ENCODE measurements around the gene THNSL1. TPM values are rescaled to one million over a fixed set of nuclear protein-coding genes. Genes with fewer than 3 reads are reported as not detected.
"Not testable (repeated sequence)": the region's sequence is repeated elsewhere in the genome, so short reads cannot be mapped to it uniquely, and the experiment has no call there.

Gene THNSL1
- total RNA-seq, 1 donor from 2014 or later: 10.2 TPM

DNA sequence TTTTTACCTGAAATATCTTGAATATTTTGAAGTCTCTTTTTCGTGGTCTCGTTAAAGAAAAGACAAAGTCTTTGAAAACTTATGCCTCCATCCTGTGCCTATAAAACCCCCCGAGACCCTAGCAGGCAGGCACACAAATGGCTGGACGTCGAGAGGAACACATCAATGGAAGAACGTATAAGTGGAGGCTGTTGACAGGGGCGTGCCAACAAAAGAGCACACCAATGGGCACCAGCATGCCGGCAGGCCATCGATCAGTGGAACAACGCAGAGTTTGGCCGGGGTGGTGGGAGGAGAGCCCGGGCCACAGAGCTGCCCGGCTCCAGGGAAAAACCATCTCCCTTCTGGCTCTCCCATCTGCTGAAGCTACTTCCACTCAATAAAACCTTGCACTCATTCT, 25.1 kb upstream of the THNSL1 start:
- TF ChIP-seq, protein P1, sequence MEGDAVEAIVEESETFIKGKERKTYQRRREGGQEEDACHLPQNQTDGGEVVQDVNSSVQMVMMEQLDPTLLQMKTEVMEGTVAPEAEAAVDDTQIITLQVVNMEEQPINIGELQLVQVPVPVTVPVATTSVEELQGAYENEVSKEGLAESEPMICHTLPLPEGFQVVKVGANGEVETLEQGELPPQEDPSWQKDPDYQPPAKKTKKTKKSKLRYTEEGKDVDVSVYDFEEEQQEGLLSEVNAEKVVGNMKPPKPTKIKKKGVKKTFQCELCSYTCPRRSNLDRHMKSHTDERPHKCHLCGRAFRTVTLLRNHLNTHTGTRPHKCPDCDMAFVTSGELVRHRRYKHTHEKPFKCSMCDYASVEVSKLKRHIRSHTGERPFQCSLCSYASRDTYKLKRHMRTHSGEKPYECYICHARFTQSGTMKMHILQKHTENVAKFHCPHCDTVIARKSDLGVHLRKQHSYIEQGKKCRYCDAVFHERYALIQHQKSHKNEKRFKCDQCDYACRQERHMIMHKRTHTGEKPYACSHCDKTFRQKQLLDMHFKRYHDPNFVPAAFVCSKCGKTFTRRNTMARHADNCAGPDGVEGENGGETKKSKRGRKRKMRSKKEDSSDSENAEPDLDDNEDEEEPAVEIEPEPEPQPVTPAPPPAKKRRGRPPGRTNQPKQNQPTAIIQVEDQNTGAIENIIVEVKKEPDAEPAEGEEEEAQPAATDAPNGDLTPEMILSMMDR (conservative IDR thresholded peaks at IDR 0.05): no peak
- no peaks in the 10 kb centered on the region for H3K4me1 Mint-ChIP-seq (ENCODE audit: unreplicated experiment)
- no peaks in the 10 kb centered on the region for H3K27me3 Mint-ChIP-seq
- H3K27ac Mint-ChIP-seq: no peak overlapping the region
- H3K36me3 Mint-ChIP-seq: no peaks in the 10 kb centered on the region
- H3K9me3 Mint-ChIP-seq: no peaks in the 10 kb centered on the region
- no peak for DNase-seq (ENCODE audit: extremely low spot score, unreplicated experiment)
- H3K4me3 Mint-ChIP-seq: no peak overlapping the region

DNA sequence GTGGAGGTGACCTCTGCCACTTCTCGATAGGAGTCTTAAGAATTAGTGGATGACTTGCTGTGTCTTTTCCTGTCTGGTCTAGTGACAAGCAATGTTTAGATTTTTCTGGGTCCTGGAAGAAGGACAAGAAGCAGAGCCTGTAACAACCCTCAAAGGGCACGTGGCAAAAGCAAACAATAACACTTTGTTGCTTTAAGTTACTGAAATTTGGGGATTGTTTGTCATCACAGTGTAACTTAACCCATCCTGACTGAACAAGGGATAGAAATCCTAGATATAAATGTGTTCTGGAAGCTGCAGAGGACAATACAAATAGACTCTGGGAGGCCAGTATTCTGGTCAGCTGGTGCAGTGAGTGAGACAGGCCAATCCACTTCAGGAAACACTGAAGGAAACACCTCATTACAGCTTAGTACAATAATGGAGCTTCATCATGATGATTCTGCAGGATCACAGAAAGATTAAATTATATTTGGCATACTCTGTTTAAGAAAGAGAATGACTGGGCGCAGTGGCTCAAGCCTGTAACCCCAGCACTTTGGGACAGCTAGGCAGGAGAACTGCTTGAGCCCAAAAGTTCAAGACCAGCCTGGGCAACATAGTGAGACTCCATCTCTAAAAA, 23.8 kb upstream of the THNSL1 start:
- H3K4me3 Mint-ChIP-seq: no peak overlapping the region
- H3K9me3 Mint-ChIP-seq: no peaks in the 10 kb centered on the region
- H3K27me3 Mint-ChIP-seq: no peaks in the 10 kb centered on the region
- no peaks in the 10 kb centered on the region for H3K36me3 Mint-ChIP-seq
- TF ChIP-seq, protein P1 (conservative IDR thresholded peaks at IDR 0.05): no peak
- no peak overlapping the region for H3K27ac Mint-ChIP-seq
- DNase-seq (ENCODE audit: extremely low spot score, unreplicated experiment): no peak
- no peaks in the 10 kb centered on the region for H3K4me1 Mint-ChIP-seq (ENCODE audit: unreplicated experiment)

DNA sequence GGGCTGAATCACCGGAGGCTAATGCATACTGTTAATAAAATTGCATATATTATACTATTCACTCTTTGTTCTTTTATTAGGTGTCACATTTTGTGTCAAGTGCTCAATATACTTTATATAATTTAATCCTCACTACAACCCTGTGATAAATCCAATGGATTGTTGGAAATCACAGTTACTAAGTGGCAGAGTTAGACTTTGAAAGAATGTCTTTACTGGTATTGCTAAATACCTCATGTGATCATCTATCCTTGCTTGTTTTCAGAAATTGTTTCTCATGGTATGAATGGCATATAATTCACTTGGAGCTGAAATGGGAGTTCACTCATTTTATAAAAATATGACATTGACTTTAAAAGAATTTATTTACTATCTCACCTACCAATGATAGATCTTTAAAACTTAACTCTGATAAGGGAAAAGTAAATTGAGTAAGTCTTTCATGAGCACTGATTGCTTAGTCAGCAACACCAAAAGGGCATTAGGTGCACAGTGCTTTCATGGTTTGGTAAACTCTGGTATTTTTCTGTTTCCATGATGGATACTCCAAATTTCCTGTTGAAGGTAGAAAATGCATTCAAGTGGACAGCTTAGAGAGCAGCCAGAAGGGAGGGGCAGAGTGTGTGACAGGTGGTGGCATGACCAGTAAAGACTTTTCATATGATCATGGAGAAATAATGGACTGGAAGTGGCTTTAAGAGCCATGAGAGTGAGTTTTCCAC, 23.0 kb upstream of the THNSL1 start:
- Mint-ChIP-seq H3K36me3 (no peaks in the 10 kb centered on the region), H3K4me1 (ENCODE audit: unreplicated experiment) (no peaks in the 10 kb centered on the region), H3K4me3 (no peak overlapping the region), H3K9me3 (no peaks in the 10 kb centered on the region), H3K27ac (no peak overlapping the region), H3K27me3 (no peaks in the 10 kb centered on the region)
- TF ChIP-seq, protein P1 (conservative IDR thresholded peaks at IDR 0.05): no peak
- no peak for DNase-seq (ENCODE audit: extremely low spot score, unreplicated experiment)

DNA sequence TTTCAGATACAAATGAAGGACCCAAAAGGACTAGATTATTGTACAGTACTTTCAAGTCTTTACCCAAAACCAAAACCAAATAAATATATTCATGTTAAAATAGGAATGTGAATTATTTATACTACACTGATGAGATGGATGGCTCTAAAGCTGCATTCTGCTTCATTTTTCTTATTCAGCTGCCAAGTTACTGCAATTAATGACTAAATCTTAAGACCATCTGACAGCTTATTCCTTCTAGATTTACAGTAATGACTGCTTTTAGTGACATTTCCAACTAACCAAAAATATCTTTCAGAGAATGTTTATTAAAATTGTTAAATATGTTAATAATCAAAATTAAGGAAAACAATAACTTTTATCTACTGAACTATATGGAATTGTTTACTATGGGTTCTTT, 21.3 kb upstream of the THNSL1 start:
- Mint-ChIP-seq H3K27me3 (no peaks in the 10 kb centered on the region), H3K9me3 (no peaks in the 10 kb centered on the region), H3K27ac (no peak overlapping the region), H3K36me3 (no peaks in the 10 kb centered on the region), H3K4me1 (ENCODE audit: unreplicated experiment) (no peaks in the 10 kb centered on the region), H3K4me3 (no peak overlapping the region)
- DNase-seq (ENCODE audit: extremely low spot score, unreplicated experiment): no peak
- TF ChIP-seq, protein P1 (conservative IDR thresholded peaks at IDR 0.05): no peak

DNA sequence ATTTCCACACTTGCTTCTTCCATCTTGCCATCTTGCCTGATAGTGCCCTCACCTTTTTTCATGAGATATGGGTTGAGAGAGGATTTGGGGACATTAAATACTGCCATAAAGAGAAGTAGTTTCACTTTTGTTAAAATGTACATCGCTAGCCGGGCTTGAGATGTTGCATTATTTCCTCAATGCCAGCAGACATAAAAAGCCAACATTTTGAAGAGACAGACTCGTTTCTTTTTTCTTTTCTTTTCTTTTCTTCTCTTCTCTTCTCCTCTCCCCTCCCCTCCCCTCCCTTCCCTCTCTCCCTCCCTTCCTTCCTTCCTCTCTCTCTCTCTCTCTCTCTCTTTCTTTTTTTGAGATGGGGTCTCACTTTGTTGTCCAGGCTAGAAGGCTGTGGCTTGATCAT, 18.4 kb upstream of the THNSL1 start:
- no peaks in the 10 kb centered on the region for H3K36me3 Mint-ChIP-seq
- H3K4me1 Mint-ChIP-seq (ENCODE audit: unreplicated experiment): no peaks in the 10 kb centered on the region
- H3K27me3 Mint-ChIP-seq: no peaks in the 10 kb centered on the region
- H3K9me3 Mint-ChIP-seq: no peaks in the 10 kb centered on the region
- no peak overlapping the region for H3K4me3 Mint-ChIP-seq
- H3K27ac Mint-ChIP-seq: no peak overlapping the region
- TF ChIP-seq, protein P1 (conservative IDR thresholded peaks at IDR 0.05): no peak
- no peak for DNase-seq (ENCODE audit: extremely low spot score, unreplicated experiment)

DNA sequence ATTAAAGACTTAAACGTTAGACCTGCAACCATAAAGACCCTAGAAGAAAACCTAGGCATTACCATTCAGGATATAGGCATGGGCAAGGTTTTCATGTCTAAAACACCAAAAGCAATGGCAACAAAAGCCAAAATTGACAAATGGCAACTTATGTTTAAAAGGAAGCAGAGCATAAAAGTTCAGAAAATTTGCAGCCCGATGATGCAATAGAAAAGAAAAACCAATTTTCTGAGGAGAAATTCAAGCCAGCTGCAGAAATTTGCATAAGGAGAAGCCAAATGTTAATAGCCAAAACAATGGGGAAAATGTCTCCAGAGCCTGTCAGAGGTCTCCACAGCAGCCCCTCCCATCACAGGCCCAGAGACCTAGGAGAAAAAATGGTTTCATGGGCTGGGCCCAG, 4.8 kb upstream of the THNSL1 start:
- H3K4me3 Mint-ChIP-seq; DNase-seq (ENCODE audit: extremely low spot score, unreplicated experiment); H3K4me1 Mint-ChIP-seq (ENCODE audit: unreplicated experiment); H3K36me3 Mint-ChIP-seq; H3K27ac Mint-ChIP-seq; H3K27me3 Mint-ChIP-seq; H3K9me3 Mint-ChIP-seq: not testable (repeated sequence)

Measured in type B pancreatic cell (in vitro differentiated cells).